SK-N-SH (cell line): Measurements from ENCODE around the gene DZIP1L. TPM values are rescaled to one million over a fixed set of nuclear protein-coding genes. Genes with fewer than 3 reads are reported as not detected.

ENCODE experiments used
- CTCF ChIA-PET: fragments of 300-600, 350-600 bp; formaldehyde crosslinking; extraction: SDS; loops from one replicate; lab custom pipeline; 2021; lab: Yijun Ruan, JAX
- POLR2A ChIA-PET: fragments of 350-600 bp; sonication (Branson Sonifier 250); formaldehyde crosslinking; extraction: SDS; loops from one replicate; lab custom pipeline; 2020; ENCODE audit warnings: antibody characterized with exemption, inconsistent platforms; lab: Yijun Ruan, JAX
- DNase-seq: peaks from one replicate; pipeline ENCODE4 v3.0.0; 2012
- H2AFZ ChIP-seq: fragments of 200-600 bp; sonication (generic); 2 replicates; pipeline ENCODE4 v1.8.1; 2016; ENCODE audit warnings: antibody characterized with exemption, mild to moderate bottlenecking, low read depth
- H3F3A ChIP-seq: fragments of 200-600 bp; sonication (generic); replicated peaks from 2 replicates; pipeline ENCODE3; 2016; ENCODE audit warnings: antibody characterized with exemption, mild to moderate bottlenecking; ENCODE audit not compliant: insufficient read depth
- H3K27ac ChIP-seq, 2 experiments: fragments of 200-500 bp in 1 of 2; fragments of 200-600 bp in 1 of 2; sonication (Bioruptor generic) in 1 of 2; sonication (generic), shearing (Covaris generic) in 1 of 2; 2 replicates each; pipeline versions ENCODE4 v1.5.1 to v1.6.1; 2014 to 2016; ENCODE audit warnings: low read depth in 2 of 2, inconsistent platforms in 1 of 2, low read length in 1 of 2, mild to moderate bottlenecking in 1 of 2, mixed read lengths in 1 of 2
- H3K27me3 ChIP-seq: fragments of 200-600 bp; sonication (generic), shearing (Covaris generic); 2 replicates; pipeline ENCODE4 v1.6.1; 2016; ENCODE audit warnings: mixed run types; ENCODE audit not compliant: insufficient read depth
- H3K36me3 ChIP-seq, 2 experiments: fragments of 200-500 bp in 1 of 2; fragments of 200-600 bp in 1 of 2; sonication (Bioruptor generic) in 1 of 2; sonication (generic) in 1 of 2; replicated peaks in 1 of 2; 2 replicates each; pipeline versions ENCODE3 to v1.5.1; 2014 to 2016; ENCODE audit warnings: low read length in 1 of 2, mild to moderate bottlenecking in 1 of 2; ENCODE audit not compliant: insufficient read depth in 2 of 2, control insufficient read depth in 1 of 2
- H3K4me1 ChIP-seq, 2 experiments: fragments of 200-500 bp in 1 of 2; fragments of 200-600 bp in 1 of 2; sonication (Bioruptor generic) in 1 of 2; sonication (generic), shearing (Covaris generic) in 1 of 2; 2 replicates each; pipeline versions ENCODE4 v1.5.1 to v1.6.1; 2014 to 2016; ENCODE audit warnings: low read depth in 1 of 2, low read length in 1 of 2, mixed run types in 1 of 2; ENCODE audit not compliant: insufficient read depth in 2 of 2, control insufficient read depth in 1 of 2
- H3K4me2 ChIP-seq: fragments of 200-600 bp; sonication (generic), shearing (Covaris generic); 2 replicates; pipeline ENCODE4 v1.6.1; 2017; ENCODE audit warnings: mixed run types
- H3K4me3 ChIP-seq, 2 experiments: fragments of 200-500 bp in 1 of 2; fragments of 200-600 bp in 1 of 2; sonication (Bioruptor generic) in 1 of 2; sonication (generic), shearing (Covaris generic) in 1 of 2; 2 replicates each; pipeline versions ENCODE4 v1.5.1 to v1.8.1; 2014 to 2016; ENCODE audit warnings: low read depth in 2 of 2, inconsistent platforms in 1 of 2, low read length in 1 of 2, mild to moderate bottlenecking in 1 of 2, mixed read lengths in 1 of 2, moderate library complexity in 1 of 2
- H3K79me2 ChIP-seq: fragments of 200-600 bp; sonication (generic); 2 replicates; pipeline ENCODE4 v1.8.1; 2017; ENCODE audit warnings: mild to moderate bottlenecking; ENCODE audit not compliant: insufficient read depth
- H3K9ac ChIP-seq: fragments of 200-600 bp; sonication (generic); 2 replicates; pipeline ENCODE4 v1.6.1; 2017; ENCODE audit warnings: mixed run types
- H3K9me2 ChIP-seq: fragments of 200-600 bp; sonication (generic); 2 replicates; pipeline ENCODE4 v1.6.1; 2017; ENCODE audit warnings: mixed run types
- H3K9me3 ChIP-seq: fragments of 200-600 bp; sonication (generic); 2 replicates; pipeline ENCODE4 v1.6.1; 2017; ENCODE audit warnings: mixed run types, mild to moderate bottlenecking, moderate library complexity
- H4K20me1 ChIP-seq: fragments of 200-600 bp; sonication (generic); 2 replicates; pipeline ENCODE4 v1.6.1; 2017; ENCODE audit warnings: mild to moderate bottlenecking, mixed run types; ENCODE audit not compliant: insufficient read depth
- CHD2 ChIP-seq: fragments of 150-350 bp; IDR thresholded peaks from 2 replicates; pipeline ENCODE4 v1.6.1; 2018; ENCODE audit warnings: low read length; ENCODE audit not compliant: partially characterized antibody
- CTCF ChIP-seq: fragments of 200-600 bp; sonication (generic); IDR thresholded peaks from 2 replicates; pipeline ENCODE4 v1.6.1; 2017; ENCODE audit warnings: antibody characterized with exemption, mild to moderate bottlenecking, moderate library complexity
- ELF1 ChIP-seq: IDR thresholded peaks from 2 replicates; pipeline ENCODE4 v1.4.0; 2012
- EP300 ChIP-seq, 2 experiments: IDR thresholded peaks; 2 replicates each; pipeline versions ENCODE4 v1.4.0 to v1.6.1; 2012; ENCODE audit warnings: borderline replicate concordance in 1 of 2, low read depth in 1 of 2, low read length in 1 of 2
- EZH2phosphoT487 ChIP-seq: fragments of 200-600 bp; sonication (generic); IDR thresholded peaks from 2 replicates; pipeline ENCODE4 v1.6.1; 2017; ENCODE audit warnings: low read depth, mixed run types, mild to moderate bottlenecking, antibody characterized with exemption, moderate library complexity, borderline replicate concordance
- FOXM1 ChIP-seq: IDR thresholded peaks from 2 replicates; pipeline ENCODE4 v1.4.0; 2012; ENCODE audit warnings: low read depth, mild to moderate bottlenecking
- GABPA ChIP-seq: IDR thresholded peaks from 2 replicates; pipeline ENCODE4 v1.4.0; 2012; ENCODE audit warnings: low read depth, mild to moderate bottlenecking
- GATA2 ChIP-seq: sonication (generic); formaldehyde crosslinking; IDR thresholded peaks from 2 replicates; pipeline ENCODE4 v1.5.0; 2020; ENCODE audit warnings: mild to moderate bottlenecking, missing genetic modification reagents
- JUND ChIP-seq: IDR thresholded peaks from 2 replicates; pipeline ENCODE4 v1.4.0; 2012
- MEF2A ChIP-seq: IDR thresholded peaks from 2 replicates; pipeline ENCODE4 v1.4.0; 2012; ENCODE audit warnings: low read depth, borderline replicate concordance
- MXI1 ChIP-seq: IDR thresholded peaks from 2 replicates; pipeline ENCODE4 v1.6.1; 2012; ENCODE audit warnings: mild to moderate bottlenecking, low read depth, low read length, improper control_type of control experiment
- NFIC ChIP-seq: IDR thresholded peaks from 2 replicates; pipeline ENCODE4 v1.4.0; 2012; ENCODE audit warnings: borderline replicate concordance
- NRF1 ChIP-seq: IDR thresholded peaks from 2 replicates; pipeline ENCODE4 v1.6.1; 2012; ENCODE audit warnings: low read depth, mild to moderate bottlenecking, low read length
- PBX3 ChIP-seq: IDR thresholded peaks from 2 replicates; pipeline ENCODE4; 2012
- POLR2AphosphoS5 ChIP-seq: IDR thresholded peaks from 2 replicates; pipeline ENCODE4 v1.6.1; 2012; ENCODE audit warnings: low read depth, low read length
- RAD21 ChIP-seq: IDR thresholded peaks from 2 replicates; pipeline ENCODE4 v1.6.1; 2012; ENCODE audit warnings: mild to moderate bottlenecking, low read length
- RCOR1 ChIP-seq: fragments of 150-350 bp; IDR thresholded peaks from 2 replicates; pipeline ENCODE4 v1.6.1; 2017; ENCODE audit warnings: antibody characterized with exemption, low read length
- SIN3A ChIP-seq: IDR thresholded peaks from 2 replicates; pipeline ENCODE4 v1.6.1; 2012; ENCODE audit warnings: low read depth, mild to moderate bottlenecking, low read length, moderate library complexity, borderline replicate concordance
- SMC3 ChIP-seq: IDR thresholded peaks from 2 replicates; pipeline ENCODE4 v1.6.1; 2012; ENCODE audit warnings: low read depth, low read length, improper control_type of control experiment
- TAF1 ChIP-seq: IDR thresholded peaks from 2 replicates; pipeline ENCODE4 v1.6.1; 2012; ENCODE audit warnings: low read depth, mild to moderate bottlenecking, low read length, moderate library complexity, borderline replicate concordance
- TCF12 ChIP-seq: IDR thresholded peaks from 2 replicates; pipeline ENCODE4 v1.4.0; 2012
- ZBTB33 ChIP-seq: IDR thresholded peaks from 2 replicates; pipeline ENCODE4 v1.4.0; 2012; ENCODE audit warnings: low read depth, borderline replicate concordance
- WGBS: methylation state at CpG from one replicate; pipeline ENCODE4 v1.1.6; 2017; ENCODE audit warnings: low lambda C conversion rate; 5-methylcytosine and 5-hydroxymethylcytosine counted together
- polyA plus RNA-seq, 3 experiments: library from polyadenylated mRNA; depleted of rRNA; stranded (reverse); fragments of >200 nt; gene quantifications; 2 replicates each; pipeline ENCODE4 v1.2.3, GENCODE V29; 2012
- TF ChIP-seq, protein P1 (sequence below): IDR thresholded peaks from 2 replicates; pipeline ENCODE4 v1.4.0; 2012; ENCODE audit warnings: low read depth
- TF ChIP-seq, protein P2 (sequence below): fragments of 150-350 bp; IDR thresholded peaks from 2 replicates; pipeline ENCODE4 v1.6.1; 2017; ENCODE audit warnings: antibody characterized with exemption, low read length, low read depth, borderline replicate concordance

Gene DZIP1L
- polyA plus RNA-seq, 1 of the 3 experiments (the other 2 are of a cell fraction), result 6.4 TPM

GRCh38 chr3:138124188-138124587 lies 8.8 kb upstream of the DZIP1L start:
- Histone ChIP-seq H3K9me3 (no peaks in the 10 kb centered on the region), H3K4me1 (peaks cover 9 to 17% of the 10 kb centered on the region in 2 experiments; a peak in 3 of 4 replicates), H3K36me3 (no peaks in the 10 kb centered on the region), H3K27ac (peak overlapping the region in 1 of 2 experiments; percentile 89; a peak in 1 of 4 replicates), H3K4me2 (no peak overlapping the region), H3K79me2 (no peaks in the 10 kb centered on the region), H3K4me3 (no peak overlapping the region), H3K9me2 (no peaks in the 10 kb centered on the region; the same call in 1 of the 2 replicates), H4K20me1 (no peaks in the 10 kb centered on the region), H3K9ac (no peak overlapping the region), H3K27me3 (no peaks in the 10 kb centered on the region)
- ChIA-PET POLR2A (interaction anchor here (2.1 kb wide), 1 partner anchor 50 kb away, joined by 14 read pairs; the partner anchor contains the start of gene DBR1), CTCF (interaction anchor here (1.4 to 1.7 kb wide), 4 partner anchors 8 to 63 kb away, joined by 4 to 5 read pairs (median 4); partner anchors contain the start of gene DZIP1L)
- WGBS, result 91% methylated on average over 6 of the region's 6 CpGs
- no peak for DNase-seq
- TF ChIP-seq TCF12 (no peak), SMC3 (no peak), EP300 (IDR thresholded peaks at IDR 0.05; ENCODE audit: borderline replicate concordance in 1 of 2, low read depth in 1 of 2, low read length in 1 of 2) (no peak), JUND (no peak), CHD2 (no peak)
- TF ChIP-seq, protein P1, sequence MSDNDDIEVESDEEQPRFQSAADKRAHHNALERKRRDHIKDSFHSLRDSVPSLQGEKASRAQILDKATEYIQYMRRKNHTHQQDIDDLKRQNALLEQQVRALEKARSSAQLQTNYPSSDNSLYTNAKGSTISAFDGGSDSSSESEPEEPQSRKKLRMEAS, result no peak
- TF ChIP-seq, all 33 proteins: peak for 0
- H2AFZ ChIP-seq, result no peak overlapping the region
- H3F3A ChIP-seq, result peaks cover 2% of the 10 kb centered on the region

DNA sequence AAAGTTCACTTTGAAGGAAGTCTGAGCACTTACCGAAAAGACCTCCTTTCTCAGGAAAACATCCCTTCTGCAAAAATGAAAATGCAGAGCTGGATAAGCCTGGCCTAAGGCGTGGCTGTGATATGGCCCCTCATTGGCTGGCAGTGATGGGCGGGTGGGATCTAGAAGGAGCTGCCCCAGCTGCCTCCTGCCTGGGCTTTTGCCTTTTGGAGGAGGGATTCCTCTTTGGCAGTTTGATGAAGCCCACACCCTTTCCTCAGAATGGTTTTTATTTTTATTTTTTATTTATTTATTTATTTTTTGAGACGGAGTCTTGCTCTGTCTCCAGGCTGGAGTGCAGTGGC lies 4.0 kb upstream of the DZIP1L start:
- no peaks in the 10 kb centered on the region for H3K27me3 ChIP-seq
- H3K4me2 ChIP-seq, result no peak overlapping the region
- H3K9me2 ChIP-seq, result no peaks in the 10 kb centered on the region; the same call in 1 of the 2 replicates
- no peak for DNase-seq
- peaks cover 14% of the 10 kb centered on the region for H3F3A ChIP-seq
- ChIA-PET CTCF (interaction anchor here (0.6 to 3.4 kb wide), 20 partner anchors 9 to 1009 kb away, joined by 3 to 69 read pairs (median 6); partner anchors contain the start of genes A4GNT and DBR1), POLR2A (no interaction called here)
- no peak overlapping the region for H3K9ac ChIP-seq
- 85% methylated on average over 4 of the region's 4 CpGs for WGBS
- H3K36me3 ChIP-seq, result no peaks in the 10 kb centered on the region
- H2AFZ ChIP-seq, result peak overlapping the region; percentile 17; the same call in 1 of the 2 replicates
- TF ChIP-seq ZBTB33 (no peak), MXI1 (no peak), PBX3 (no peak), SMC3 (no peak), ELF1 (no peak), NRF1 (no peak), MEF2A (no peak), RAD21 (no peak), EP300 (IDR thresholded peaks at IDR 0.05; ENCODE audit: borderline replicate concordance in 1 of 2, low read depth in 1 of 2, low read length in 1 of 2) (no peak), CTCF (no peak), GATA2 (no peak), NFIC (no peak), POLR2AphosphoS5 (no peak), FOXM1 (no peak), GABPA (no peak), TAF1 (no peak), EZH2phosphoT487 (no peak), SIN3A (no peak), RCOR1 (no peak)
- TF ChIP-seq, protein P2, sequence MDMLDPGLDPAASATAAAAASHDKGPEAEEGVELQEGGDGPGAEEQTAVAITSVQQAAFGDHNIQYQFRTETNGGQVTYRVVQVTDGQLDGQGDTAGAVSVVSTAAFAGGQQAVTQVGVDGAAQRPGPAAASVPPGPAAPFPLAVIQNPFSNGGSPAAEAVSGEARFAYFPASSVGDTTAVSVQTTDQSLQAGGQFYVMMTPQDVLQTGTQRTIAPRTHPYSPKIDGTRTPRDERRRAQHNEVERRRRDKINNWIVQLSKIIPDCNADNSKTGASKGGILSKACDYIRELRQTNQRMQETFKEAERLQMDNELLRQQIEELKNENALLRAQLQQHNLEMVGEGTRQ, result no peak
- no peak overlapping the region for H3K4me3 ChIP-seq
- H3K4me1 ChIP-seq, result peaks cover 0 to 7% of the 10 kb centered on the region in 2 experiments; a peak in 1 of 4 replicates
- H3K27ac ChIP-seq, result no peak overlapping the region
- no peaks in the 10 kb centered on the region for H3K9me3 ChIP-seq
- H4K20me1 ChIP-seq, result no peaks in the 10 kb centered on the region
- H3K79me2 ChIP-seq, result peaks cover 5% of the 10 kb centered on the region
